HepG2 (cell line): ENCODE results near the gene SNX4. TPM values are rescaled to one million over a fixed set of nuclear protein-coding genes. Genes with fewer than 3 reads are reported as not detected.

Experiments used
- ATAC-seq: fragments of 200-7000 bp; cut with Tn5 transposase; 3 replicates; pipeline ENCODE4 v1.9.1; 2020; ENCODE audit warnings: mild to moderate bottlenecking, moderate library complexity
- BruUV-seq: library from RNA; stranded (reverse); fragments of 400-500 nt; replicated peaks from 2 replicates; lab custom pipeline; 2021; lab: Mats Ljungman, UMichigan
- CTCF ChIA-PET: fragments of 300-600 bp; formaldehyde crosslinking; extraction: SDS; loops from one replicate; lab custom pipeline; 2021; ENCODE audit warnings: low total read pairs, inconsistent platforms, low intra/inter-chr PET ratio; lab: Yijun Ruan, JAX
- POLR2A ChIA-PET: fragments of 350-600 bp; sonication (Branson Sonifier 250); formaldehyde crosslinking; loops from one replicate; lab custom pipeline; 2020; ENCODE audit warnings: antibody characterized with exemption, inconsistent platforms; lab: Yijun Ruan, JAX
- DNase-seq: peaks from one replicate; pipeline ENCODE4 v3.0.0-alpha.2; 2015; ENCODE audit warnings: low spot score
- FAIRE-seq: peaks from 3 replicates; lab custom pipeline; 2011; peaks lifted over from hg19 to GRCh38; lab: Jason Lieb, UNC
- H2AFZ ChIP-seq: one replicate; pipeline ENCODE4 v1.6.1; 2011; ENCODE audit warnings: low read length, inconsistent platforms
- H3K27ac ChIP-seq: fragments of 300-600 bp; 3 replicates; pipeline ENCODE4 v1.8.0; 2011; ENCODE audit warnings: mixed run types, mild to moderate bottlenecking, mixed read lengths, low read length, inconsistent platforms; ENCODE audit not compliant: insufficient read depth; ENCODE audit errors: extremely low read length
- H3K27me3 ChIP-seq, 2 experiments: fragments of 200-600 bp in 1 of 2; 2 replicates in 1 of 2; 3 replicates in 1 of 2; pipeline versions ENCODE4 v1.6.0 to v1.8.0; 2011; ENCODE audit warnings: low read length in 2 of 2, mild to moderate bottlenecking in 2 of 2, moderate library complexity in 2 of 2, inconsistent platforms in 1 of 2; ENCODE audit not compliant: insufficient read depth in 2 of 2, control insufficient read depth in 1 of 2
- H3K36me3 ChIP-seq, 2 experiments: fragments of 200-600 bp in 1 of 2; replicated peaks in 1 of 2; 2 replicates in 1 of 2; 3 replicates in 1 of 2; pipeline versions ENCODE4 v1.5.1 to v1.8.0; 2011; ENCODE audit warnings: low read length in 2 of 2, inconsistent platforms in 1 of 2; ENCODE audit not compliant: insufficient read depth in 2 of 2, control insufficient read depth in 1 of 2
- H3K4me1 ChIP-seq: 2 replicates; pipeline ENCODE4 v1.5.1; 2012; ENCODE audit warnings: low read length, inconsistent platforms; ENCODE audit not compliant: insufficient read depth
- H3K4me2 ChIP-seq: 2 replicates; pipeline ENCODE4 v1.6.0; 2011; ENCODE audit warnings: low read depth, low read length, inconsistent platforms
- H3K4me3 ChIP-seq, 3 experiments: fragments of 200-600 bp in 1 of 3; sonication (generic), shearing (Covaris generic) in 1 of 3; replicated peaks in 1 of 3; 2 replicates each; pipeline ENCODE4 v1.5.1; 2011 to 2016; ENCODE audit warnings: low read length in 3 of 3, inconsistent platforms in 2 of 3, low read depth in 2 of 3, mild to moderate bottlenecking in 2 of 3, control low read depth in 1 of 3, mixed read lengths in 1 of 3; ENCODE audit not compliant: insufficient read depth in 1 of 3
- H3K79me2 ChIP-seq: one replicate; pipeline ENCODE4 v1.6.1; 2011; ENCODE audit warnings: low read length, inconsistent platforms; ENCODE audit not compliant: insufficient read depth
- H3K9ac ChIP-seq: 2 replicates; pipeline ENCODE4 v1.6.0; 2011; ENCODE audit warnings: mild to moderate bottlenecking, low read depth, low read length, inconsistent platforms; ENCODE audit not compliant: insufficient read depth
- H3K9me3 ChIP-seq: 2 replicates; pipeline ENCODE4 v1.5.1; 2012; ENCODE audit warnings: mild to moderate bottlenecking, low read length
- H4K20me1 ChIP-seq: 2 replicates; pipeline ENCODE4 v1.6.0; 2011; ENCODE audit warnings: inconsistent platforms, mild to moderate bottlenecking, low read length, moderate library complexity; ENCODE audit not compliant: insufficient read depth
- PRDM10 ChIP-seq: sonication (generic); formaldehyde crosslinking; IDR thresholded peaks from 2 replicates; pipeline ENCODE4 v1.4.0; 2020; ENCODE audit warnings: low read depth, missing genetic modification reagents
- TFAP4 ChIP-seq: sonication (generic); IDR thresholded peaks from 2 replicates; pipeline ENCODE4 v1.6.1; 2016; ENCODE audit warnings: low read depth, borderline replicate concordance
- ZNF768 ChIP-seq: sonication (generic); formaldehyde crosslinking; IDR thresholded peaks from 2 replicates; pipeline ENCODE4 v1.4.0; 2020; ENCODE audit warnings: missing genetic modification reagents
- WGBS: methylation state at CpG from one replicate; pipeline ENCODE4 v1.1.6; 2017; ENCODE audit warnings: low lambda C conversion rate; 5-methylcytosine and 5-hydroxymethylcytosine counted together
- in situ Hi-C: cut with HindIII; loops from 2 replicates; pipeline ENCODE4 v1.10.0; 2017; ENCODE audit warnings: low pct_unique_long_range_greater_than_20kb; ENCODE audit not compliant: extremely low pct_ligation_motif_present
- intact Hi-C: fragments of 100-400 bp; cut with micrococcal nuclease; formaldehyde crosslinking; loops from one replicate; pipeline ENCODE4 v1.10.0; 2022; ENCODE audit not compliant: unreplicated experiment
- polyA plus RNA-seq, 8 experiments: library from polyadenylated mRNA; depleted of rRNA in 3 of 8; stranded (reverse) in 7 of 8; unstranded in 1 of 8; fragments of >200 nt; fragmentation: Illumina TruSeq in 4 of 8; extraction: Trizol in 4 of 8; gene quantifications; 2 replicates each; pipeline versions ENCODE4 v1.2.1 to v1.2.3, GENCODE V29; 2011 to 2016; ENCODE audit warnings: low read depth in 4 of 8, missing spikeins in 1 of 8, mixed read lengths in 1 of 8; ENCODE audit not compliant: insufficient read depth in 1 of 8
- total RNA-seq, 5 experiments: library from RNA; depleted of rRNA; stranded (reverse); fragments of >200 nt; fragmentation: Illumina TruSeq; extraction: Trizol; gene quantifications; 2 replicates each; pipeline ENCODE4 v1.2.3, GENCODE V29; 2016; ENCODE audit warnings: low read depth in 1 of 5

SNX4 gene
- total and polyA plus RNA-seq, 2 of the 13 experiments (the other 11 are each of a cell fraction or from before 2014, with no cell fraction given), result 18.1 to 73.6 TPM

- H3K9me3 ChIP-seq, result no peaks in the 10 kb centered on the region
- ChIA-PET CTCF (no interaction called here), POLR2A (interaction anchor here (0.5 to 3.0 kb wide), 4 partner anchors 13 to 66 kb away, joined by 3 to 13 read pairs (median 5); partner anchors contain the start of gene ZNF148)
- no peaks in the 10 kb centered on the region for H3K27me3 ChIP-seq
- 64% methylated on average over 2 of the region's 2 CpGs for WGBS
- peaks cover 47% of the 10 kb centered on the region for H3K4me1 ChIP-seq
- H3K79me2 ChIP-seq, result no peaks in the 10 kb centered on the region
- H2AFZ ChIP-seq, result peak overlapping the region; percentile 35
- H3K36me3 ChIP-seq, result no peaks in the 10 kb centered on the region
- peak overlapping the region; percentile 83 for H3K4me2 ChIP-seq
- ATAC-seq (no peak), DNase-seq (no peak), FAIRE-seq (no peak)
- BruUV-seq, result no TSS peak
- peak overlapping the region; percentile 58 for H3K9ac ChIP-seq
- in situ Hi-C loops (loop anchor here (25.0 kb wide), 1 partner anchor 454 kb away; no protein-coding TSS in a partner anchor), intact Hi-C loops (loop anchor here (5.0 kb wide), 1 partner anchor 444 kb away; no protein-coding TSS in a partner anchor)
- peak overlapping the region in 1 of 3 experiments; percentile 56; a peak in 1 of 6 replicates for H3K4me3 ChIP-seq
- no peaks in the 10 kb centered on the region for H4K20me1 ChIP-seq
- H3K27ac ChIP-seq, result peak overlapping the region; percentile 40
- TF ChIP-seq PRDM10 (CRISPR knock-in tag), result no peak
- peak; percentile 76; the same call in 1 of the 2 replicates for TF ChIP-seq ZNF768 (CRISPR knock-in tag)
- no peak for TF ChIP-seq TFAP4
These were observed 79.0 kb downstream of the SNX4 start for GRCh38 chr3:125440970-125441369.
